ENCODE measurements around the gene TTLL11. TPM values are rescaled to one million over a fixed set of nuclear protein-coding genes. Genes with fewer than 3 reads are reported as not detected.

Gene TTLL11
- polyA plus RNA-seq, 4 donors = 3.2 to 4.8 (median 3.9) TPM

DNA sequence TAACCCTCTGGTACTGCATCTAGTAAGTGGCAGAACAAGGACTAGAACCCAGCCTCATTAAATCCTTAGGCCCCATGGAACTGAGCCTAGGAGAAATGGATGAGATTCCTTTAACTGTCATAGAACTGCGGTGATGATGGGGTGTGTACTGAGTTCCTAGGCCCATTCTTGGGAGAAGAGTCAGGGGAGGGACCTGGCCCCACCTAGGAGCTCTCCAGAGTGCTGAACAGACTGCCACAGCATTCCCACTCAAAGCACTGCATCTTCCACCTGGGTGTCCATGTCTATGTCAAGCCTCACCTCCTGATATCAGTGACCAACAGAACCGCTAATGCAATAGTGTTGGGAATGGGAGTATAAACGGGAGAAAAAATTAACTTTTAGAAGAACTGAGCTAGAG lies 36.6 kb downstream of the TTLL11 start:
- H3K9me3 ChIP-seq (ENCODE audit: control insufficient read depth in 2 of 2, insufficient read depth in 1 of 2, low read depth in 1 of 2, low read length in 1 of 2) = no peaks in the 10 kb centered on the region
- H3K4me3 ChIP-seq (ENCODE audit: low read depth in 1 of 3, low read length in 3 of 3) = no peak overlapping the region
- DNase-seq (peak in 1 of 2 donors; percentile 43), FAIRE-seq (no peak)
- peaks cover 2 to 10% (median 5%) of the 10 kb centered on the region in 3 donors for H3K4me1 ChIP-seq (ENCODE audit: control insufficient read depth in 3 of 3, insufficient read depth in 2 of 3, low read depth in 1 of 3, low read length in 2 of 3)
- 81 to 88% (median 88%) methylated on average over 3 of the region's 3 CpGs for WGBS, 3 donors
- H3K36me3 ChIP-seq (ENCODE audit: control insufficient read depth in 3 of 3, insufficient read depth in 2 of 3, low read depth in 1 of 3, low read length in 3 of 3) = no peaks in the 10 kb centered on the region
- H3K27me3 ChIP-seq (ENCODE audit: control insufficient read depth in 3 of 3, insufficient read depth in 3 of 3, low read length in 3 of 3) = no peaks in the 10 kb centered on the region
- no peak overlapping the region for H3K27ac ChIP-seq (ENCODE audit: low read depth in 1 of 3, low read length in 2 of 3)

DNA sequence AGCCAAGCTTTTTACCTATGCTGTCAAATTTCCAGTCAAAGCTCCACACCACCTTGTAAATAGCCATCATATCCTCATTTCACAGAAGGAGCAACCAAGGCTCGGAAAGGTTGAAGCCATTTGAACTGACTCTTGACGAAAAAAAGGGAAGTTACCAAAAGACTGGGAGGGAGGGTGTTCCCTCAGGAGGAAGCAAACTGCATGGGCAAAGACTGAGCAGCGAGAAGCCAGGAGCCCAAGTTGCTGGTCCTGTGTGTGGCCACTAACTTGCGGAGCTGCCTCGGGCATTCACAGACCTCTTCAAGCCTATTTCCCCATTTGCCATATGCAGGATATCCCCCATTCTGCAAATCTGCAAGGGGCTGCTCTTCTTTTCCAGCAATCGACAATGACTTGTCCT lies 37.4 kb downstream of the TTLL11 start:
- no peak overlapping the region for H3K4me3 ChIP-seq (ENCODE audit: low read depth in 1 of 3, low read length in 3 of 3)
- FAIRE-seq (no peak), DNase-seq (no peak)
- no peaks in the 10 kb centered on the region for H3K36me3 ChIP-seq (ENCODE audit: control insufficient read depth in 3 of 3, insufficient read depth in 2 of 3, low read depth in 1 of 3, low read length in 3 of 3)
- peaks cover 2 to 10% (median 5%) of the 10 kb centered on the region in 3 donors for H3K4me1 ChIP-seq (ENCODE audit: control insufficient read depth in 3 of 3, insufficient read depth in 2 of 3, low read depth in 1 of 3, low read length in 2 of 3)
- no peaks in the 10 kb centered on the region for H3K27me3 ChIP-seq (ENCODE audit: control insufficient read depth in 3 of 3, insufficient read depth in 3 of 3, low read length in 3 of 3)
- H3K27ac ChIP-seq (ENCODE audit: low read depth in 1 of 3, low read length in 2 of 3) = no peak overlapping the region
- no peaks in the 10 kb centered on the region for H3K9me3 ChIP-seq (ENCODE audit: control insufficient read depth in 2 of 2, insufficient read depth in 1 of 2, low read depth in 1 of 2, low read length in 1 of 2)
- WGBS, 3 donors = 83 to 92% (median 92%) methylated on average over 6 of the region's 6 CpGs

DNA sequence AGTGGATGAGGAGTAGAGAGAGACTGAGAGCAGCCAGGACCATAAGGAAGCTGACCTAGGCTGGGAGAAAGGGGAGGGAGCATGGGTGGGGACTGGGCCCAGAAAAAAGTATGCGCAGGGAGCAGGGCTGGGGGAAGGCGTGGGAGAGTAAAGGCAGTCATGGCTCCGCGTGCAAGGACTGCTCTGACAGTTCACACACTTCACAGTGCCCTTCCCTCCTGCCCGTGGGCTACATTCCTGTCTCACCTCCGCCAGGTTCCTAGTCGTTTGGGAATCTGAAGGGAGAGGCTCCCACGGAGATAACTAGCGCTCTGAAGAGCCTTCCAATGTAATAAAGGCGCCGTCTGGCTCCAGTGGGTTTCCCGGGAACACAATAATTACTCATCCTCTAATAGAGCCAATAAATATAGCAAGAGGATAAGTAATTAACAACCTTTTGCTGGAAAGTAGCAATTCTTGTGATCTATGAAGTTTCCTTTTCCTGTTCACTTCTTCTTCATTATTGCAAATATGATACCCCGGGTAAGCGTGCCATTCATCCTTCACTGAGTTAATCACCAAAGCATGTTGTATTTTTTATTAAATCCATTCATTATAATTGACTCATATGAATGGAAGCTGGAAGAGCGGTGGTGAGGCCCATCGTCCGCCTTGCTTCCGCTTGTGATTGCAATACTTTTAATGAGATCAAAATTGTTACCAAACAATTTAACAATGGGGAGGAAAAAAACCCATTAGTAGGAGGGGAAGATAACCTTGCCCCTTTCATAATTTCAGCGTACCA lies 39.3 kb downstream of the TTLL11 start:
- Histone ChIP-seq H3K27ac (ENCODE audit: low read depth in 1 of 3, low read length in 2 of 3) (no peak overlapping the region), H3K4me1 (ENCODE audit: control insufficient read depth in 3 of 3, insufficient read depth in 2 of 3, low read depth in 1 of 3, low read length in 2 of 3) (no peaks in the 10 kb centered on the region), H3K4me3 (ENCODE audit: low read depth in 1 of 3, low read length in 3 of 3) (no peak overlapping the region), H3K27me3 (ENCODE audit: control insufficient read depth in 3 of 3, insufficient read depth in 3 of 3, low read length in 3 of 3) (no peaks in the 10 kb centered on the region), H3K9me3 (ENCODE audit: control insufficient read depth in 2 of 2, insufficient read depth in 1 of 2, low read depth in 1 of 2, low read length in 1 of 2) (no peaks in the 10 kb centered on the region), H3K36me3 (ENCODE audit: control insufficient read depth in 3 of 3, insufficient read depth in 2 of 3, low read depth in 1 of 3, low read length in 3 of 3) (no peaks in the 10 kb centered on the region)
- FAIRE-seq (no peak), DNase-seq (no peak)
- 77 to 86% (median 79%) methylated on average over 19 of the region's 19 CpGs for WGBS, 3 donors

DNA sequence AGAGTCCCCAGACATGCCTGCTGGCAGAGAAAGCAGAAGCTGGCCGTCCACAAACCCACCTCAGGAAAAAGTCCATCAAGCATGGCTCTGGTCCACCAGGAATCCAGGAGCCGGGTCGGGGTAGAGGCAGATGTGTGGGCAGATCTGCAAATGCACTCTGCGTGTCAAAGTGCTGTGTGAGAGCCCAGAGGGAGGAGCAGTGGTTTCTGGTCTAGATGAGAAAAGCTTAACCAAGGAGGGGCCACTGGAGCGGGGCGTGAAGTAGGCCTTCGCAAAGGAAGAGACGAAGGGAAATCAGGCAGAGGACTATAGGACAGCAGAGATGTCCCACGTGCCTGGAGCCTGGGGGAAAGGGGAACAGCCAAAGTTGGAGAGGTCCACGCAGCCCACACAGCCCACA lies 40.0 kb downstream of the TTLL11 start:
- FAIRE-seq (no peak), DNase-seq (no peak)
- Histone ChIP-seq H3K27me3 (ENCODE audit: control insufficient read depth in 3 of 3, insufficient read depth in 3 of 3, low read length in 3 of 3) (no peaks in the 10 kb centered on the region), H3K9me3 (ENCODE audit: control insufficient read depth in 2 of 2, insufficient read depth in 1 of 2, low read depth in 1 of 2, low read length in 1 of 2) (no peaks in the 10 kb centered on the region), H3K4me3 (ENCODE audit: low read depth in 1 of 3, low read length in 3 of 3) (no peak overlapping the region), H3K36me3 (ENCODE audit: control insufficient read depth in 3 of 3, insufficient read depth in 2 of 3, low read depth in 1 of 3, low read length in 3 of 3) (no peaks in the 10 kb centered on the region), H3K27ac (ENCODE audit: low read depth in 1 of 3, low read length in 2 of 3) (no peak overlapping the region), H3K4me1 (ENCODE audit: control insufficient read depth in 3 of 3, insufficient read depth in 2 of 3, low read depth in 1 of 3, low read length in 2 of 3) (no peaks in the 10 kb centered on the region)
- WGBS, 3 donors = 79 to 82% (median 82%) methylated on average over 10 of the region's 10 CpGs

DNA sequence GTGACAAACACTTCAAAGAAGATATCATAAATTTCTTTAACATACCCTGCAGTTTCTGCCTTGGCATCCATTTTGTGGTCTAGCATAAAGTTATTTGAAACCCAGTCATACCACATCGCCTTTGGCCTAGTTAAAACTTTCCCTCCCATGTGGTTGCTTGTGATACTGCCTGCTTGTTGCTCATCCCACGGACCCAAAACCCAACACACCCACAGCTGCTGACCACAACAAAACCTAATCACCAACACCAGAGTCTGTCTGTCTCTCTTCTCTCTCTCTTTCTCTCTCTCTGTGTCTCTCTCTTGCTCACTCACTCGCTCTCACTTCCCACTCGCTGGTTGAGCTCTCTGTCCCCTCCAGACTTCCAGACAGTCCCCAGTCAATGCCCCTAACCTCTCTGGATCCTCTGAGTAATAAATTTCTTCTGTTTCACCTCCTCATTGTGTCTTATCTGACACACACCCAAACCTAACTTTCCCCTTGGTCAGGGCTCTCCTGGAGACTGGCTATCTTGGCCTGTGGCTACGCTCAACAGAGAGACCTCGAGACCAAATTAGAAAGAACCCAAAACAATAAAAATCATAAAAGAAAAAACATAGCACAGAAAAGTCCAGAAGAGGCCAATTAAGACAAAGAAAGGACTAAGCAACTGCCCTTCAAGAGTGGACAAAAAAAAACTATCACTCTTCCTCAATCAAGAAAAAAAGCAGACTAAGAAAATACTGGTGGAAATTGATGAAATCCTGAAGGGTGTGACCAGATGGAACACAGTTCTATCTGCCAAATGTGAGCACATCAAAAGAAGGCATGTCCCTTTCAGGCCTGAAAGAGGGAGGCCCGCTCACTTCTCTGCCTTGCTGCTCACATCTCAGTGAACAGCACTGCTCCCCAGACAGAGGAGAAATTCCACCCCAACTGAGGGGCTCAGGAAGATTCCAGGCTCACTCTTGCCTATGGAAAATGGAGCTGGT lies 41.5 kb downstream of the TTLL11 start:
- no peak for DNase-seq
- FAIRE-seq = no peak
- Histone ChIP-seq H3K27ac (ENCODE audit: low read depth in 1 of 3, low read length in 2 of 3) (no peak overlapping the region), H3K27me3 (ENCODE audit: control insufficient read depth in 3 of 3, insufficient read depth in 3 of 3, low read length in 3 of 3) (no peaks in the 10 kb centered on the region), H3K4me3 (ENCODE audit: low read depth in 1 of 3, low read length in 3 of 3) (no peak overlapping the region), H3K4me1 (ENCODE audit: control insufficient read depth in 3 of 3, insufficient read depth in 2 of 3, low read depth in 1 of 3, low read length in 2 of 3) (no peaks in the 10 kb centered on the region), H3K9me3 (ENCODE audit: control insufficient read depth in 2 of 2, insufficient read depth in 1 of 2, low read depth in 1 of 2, low read length in 1 of 2) (no peaks in the 10 kb centered on the region), H3K36me3 (ENCODE audit: control insufficient read depth in 3 of 3, insufficient read depth in 2 of 3, low read depth in 1 of 3, low read length in 3 of 3) (no peaks in the 10 kb centered on the region)
- WGBS, 3 donors = 82 to 85% (median 84%) methylated on average over 7 of the region's 7 CpGs

DNA sequence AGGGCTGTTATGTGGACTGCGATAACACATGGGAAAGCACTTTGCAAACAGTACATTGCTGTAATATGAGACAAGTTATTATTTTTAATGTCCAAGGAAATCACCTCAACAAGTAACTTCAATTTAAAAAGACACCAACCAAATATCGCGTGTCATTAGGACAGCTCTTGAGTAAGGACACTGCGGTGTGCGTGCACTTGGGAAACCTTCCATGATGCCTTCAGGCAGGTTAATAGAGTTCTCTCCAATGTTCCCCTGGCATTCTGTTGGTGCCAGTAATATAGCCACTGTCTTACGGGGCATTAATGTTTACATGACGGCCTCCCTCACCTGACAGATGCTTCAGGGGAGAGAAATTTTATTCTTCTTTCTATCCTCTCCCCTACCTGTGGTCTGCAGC lies 42.9 kb downstream of the TTLL11 start:
- WGBS, 3 donors = 94 to 97% (median 96%) methylated on average over 7 of the region's 7 CpGs
- Histone ChIP-seq H3K36me3 (ENCODE audit: control insufficient read depth in 3 of 3, insufficient read depth in 2 of 3, low read depth in 1 of 3, low read length in 3 of 3) (no peaks in the 10 kb centered on the region), H3K27ac (ENCODE audit: low read depth in 1 of 3, low read length in 2 of 3) (no peak overlapping the region), H3K4me1 (ENCODE audit: control insufficient read depth in 3 of 3, insufficient read depth in 2 of 3, low read depth in 1 of 3, low read length in 2 of 3) (no peaks in the 10 kb centered on the region), H3K9me3 (ENCODE audit: control insufficient read depth in 2 of 2, insufficient read depth in 1 of 2, low read depth in 1 of 2, low read length in 1 of 2) (peaks cover 0 to 5% of the 10 kb centered on the region in 2 donors), H3K27me3 (ENCODE audit: control insufficient read depth in 3 of 3, insufficient read depth in 3 of 3, low read length in 3 of 3) (no peaks in the 10 kb centered on the region), H3K4me3 (ENCODE audit: low read depth in 1 of 3, low read length in 3 of 3) (no peak overlapping the region)
- DNase-seq = no peak
- no peak for FAIRE-seq

DNA sequence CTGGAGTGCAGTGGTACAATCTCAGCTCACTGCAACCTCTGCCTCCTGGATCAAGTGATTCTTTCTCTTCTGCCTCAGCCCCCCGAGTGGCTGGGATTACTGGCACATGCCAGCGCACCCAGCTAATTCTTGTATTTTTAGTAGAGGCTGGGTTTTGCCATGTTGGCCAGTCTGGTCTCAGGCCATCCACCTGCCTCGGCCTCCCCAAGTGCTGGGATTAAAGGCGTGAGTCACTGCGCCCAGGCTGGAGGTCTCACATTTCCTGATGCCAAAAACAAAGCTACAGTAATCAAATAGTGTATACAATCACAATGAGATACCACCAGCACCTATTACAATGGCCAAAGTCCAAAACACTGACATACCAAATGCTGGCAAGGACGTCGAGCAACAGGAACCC lies 51.1 kb downstream of the TTLL11 start:
- H3K27me3 ChIP-seq (ENCODE audit: control insufficient read depth in 3 of 3, insufficient read depth in 3 of 3, low read length in 3 of 3) = no peaks in the 10 kb centered on the region
- H3K27ac ChIP-seq (ENCODE audit: low read depth in 1 of 3, low read length in 2 of 3) = no peak overlapping the region
- DNase-seq = peak in 1 of 2 donors; percentile 33
- H3K4me3 ChIP-seq (ENCODE audit: low read depth in 1 of 3, low read length in 3 of 3) = no peak overlapping the region
- H3K9me3 ChIP-seq (ENCODE audit: control insufficient read depth in 2 of 2, insufficient read depth in 1 of 2, low read depth in 1 of 2, low read length in 1 of 2) = peaks cover 0 to 5% of the 10 kb centered on the region in 2 donors
- H3K36me3 ChIP-seq (ENCODE audit: control insufficient read depth in 3 of 3, insufficient read depth in 2 of 3, low read depth in 1 of 3, low read length in 3 of 3) = peaks cover 0 to 2% (median 0%) of the 10 kb centered on the region in 3 donors
- FAIRE-seq = no peak
- WGBS, 3 donors = 38 to 69% (median 54%) methylated on average over 7 of the region's 7 CpGs
- no peaks in the 10 kb centered on the region for H3K4me1 ChIP-seq (ENCODE audit: control insufficient read depth in 3 of 3, insufficient read depth in 2 of 3, low read depth in 1 of 3, low read length in 2 of 3)

DNA sequence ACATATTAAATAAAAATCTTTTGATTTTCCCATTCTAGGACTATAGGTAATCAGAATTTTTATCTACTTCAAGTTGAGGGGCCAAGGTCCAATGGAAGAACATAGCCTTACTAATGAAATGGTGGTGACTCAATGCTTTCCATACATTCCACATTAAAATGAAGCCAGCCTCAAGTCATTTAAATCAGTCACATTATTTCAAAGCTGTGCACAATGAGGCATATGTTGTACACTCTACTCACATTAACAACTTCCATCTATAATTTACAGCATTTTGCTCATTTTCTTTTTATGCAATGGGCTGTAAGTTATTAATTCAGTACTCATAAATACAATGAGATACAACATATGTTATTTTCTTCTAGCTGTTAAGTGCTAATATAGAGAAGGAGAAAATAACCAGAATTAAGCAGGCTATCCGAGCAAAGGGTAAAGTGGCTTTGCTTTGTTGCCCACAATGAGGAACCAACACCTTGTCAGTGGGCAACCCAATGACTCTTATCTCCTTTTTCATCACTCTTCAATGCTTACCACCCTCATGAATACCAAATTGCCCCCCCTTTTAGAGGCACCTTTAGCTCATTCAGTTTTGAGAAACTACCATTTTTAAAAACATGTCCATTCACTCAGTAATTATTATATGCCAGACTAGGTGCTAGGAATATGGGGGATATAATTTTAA lies 52.4 kb downstream of the TTLL11 start:
- H3K27me3 ChIP-seq (ENCODE audit: control insufficient read depth in 3 of 3, insufficient read depth in 3 of 3, low read length in 3 of 3) = no peaks in the 10 kb centered on the region
- WGBS, 3 donors = 0 to 44% (median 43%) methylated on average over 1 of the region's 1 CpG
- H3K4me1 ChIP-seq (ENCODE audit: control insufficient read depth in 3 of 3, insufficient read depth in 2 of 3, low read depth in 1 of 3, low read length in 2 of 3) = no peaks in the 10 kb centered on the region
- H3K27ac ChIP-seq (ENCODE audit: low read depth in 1 of 3, low read length in 2 of 3) = no peak overlapping the region
- FAIRE-seq = no peak
- peaks cover 0 to 4% (median 2%) of the 10 kb centered on the region in 3 donors for H3K36me3 ChIP-seq (ENCODE audit: control insufficient read depth in 3 of 3, insufficient read depth in 2 of 3, low read depth in 1 of 3, low read length in 3 of 3)
- DNase-seq = peak in 1 of 2 donors; percentile 10
- no peaks in the 10 kb centered on the region for H3K9me3 ChIP-seq (ENCODE audit: control insufficient read depth in 2 of 2, insufficient read depth in 1 of 2, low read depth in 1 of 2, low read length in 1 of 2)
- no peak overlapping the region for H3K4me3 ChIP-seq (ENCODE audit: low read depth in 1 of 3, low read length in 3 of 3)
